Gastrocnemius medialis (tissue), 4 donors: ENCODE measurements around the gene CCNB1. TPM values are rescaled to one million over a fixed set of nuclear protein-coding genes. Genes with fewer than 3 reads are reported as not detected.
A peak's percentile ranks its signal among the peaks of the same experiment; 100 is the strongest.
"Not testable (repeated sequence)": the region's sequence is repeated elsewhere in the genome, so short reads cannot be mapped to it uniquely, and the experiment has no call there.

Experiments used
- ATAC-seq, 2 donors: fragments of 150-250 bp; one replicate each; pipeline ENCODE4 v1.9.1; 2016
- DNase-seq, 2 donors: peaks; one replicate each; pipeline ENCODE4 v3.0.0-alpha.2; 2019
- H3K27ac ChIP-seq, 4 donors: fragments of 200-600 bp; sonication (generic); 1 replicate in 1 of 4; 2 replicates in 3 of 4; pipeline ENCODE4 v1.5.1; 2016 to 2018; ENCODE audit warnings: mild to moderate bottlenecking in 2 of 4, moderate library complexity in 1 of 4
- H3K27me3 ChIP-seq, 3 donors: fragments of 200-600 bp; sonication (generic) in 2 of 3; 1 replicate in 1 of 3; 2 replicates in 2 of 3; pipeline versions ENCODE4 v1.5.1 to v1.6.0; 2016 to 2019; ENCODE audit warnings: mild to moderate bottlenecking in 1 of 3, moderate library complexity in 1 of 3
- H3K36me3 ChIP-seq, 2 donors: fragments of 200-600 bp; sonication (generic) in 1 of 2; one replicate each; pipeline ENCODE4 v1.5.1; 2017 to 2018
- H3K4me1 ChIP-seq, 2 donors: fragments of 200-600 bp; sonication (generic) in 1 of 2; one replicate each; pipeline ENCODE4 v1.5.1; 2016 to 2017; ENCODE audit warnings: mild to moderate bottlenecking in 2 of 2
- H3K4me3 ChIP-seq, 4 donors: fragments of 200-600 bp; sonication (generic) in 3 of 4; 1 replicate in 1 of 4; 2 replicates in 3 of 4; pipeline ENCODE4 v1.5.1; 2016 to 2019; ENCODE audit warnings: mild to moderate bottlenecking in 2 of 4
- H3K9me3 ChIP-seq, 3 donors: fragments of 200-600 bp; sonication (generic) in 2 of 3; 1 replicate in 1 of 3; 2 replicates in 2 of 3; pipeline ENCODE4 v1.5.1; 2016 to 2019
- CTCF ChIP-seq, 5 experiments: fragments of 450-650 bp in 3 of 5; fragments of 200-600 bp in 2 of 5; sonication (generic) in 2 of 5; IDR thresholded peaks in 4 of 5; conservative IDR thresholded peaks in 1 of 5; 1 replicate in 4 of 5; 2 replicates in 1 of 5; pipeline ENCODE4 v1.5.1; 2016 to 2019; ENCODE audit warnings: antibody characterized with exemption in 5 of 5, mild to moderate bottlenecking in 3 of 5, moderate library complexity in 3 of 5
- POLR2A ChIP-seq, 2 donors: fragments of 450-650 bp; IDR thresholded peaks; one replicate each; pipeline ENCODE4 v1.6.1; 2017; ENCODE audit warnings: antibody characterized with exemption in 2 of 2, mild to moderate bottlenecking in 2 of 2, moderate library complexity in 2 of 2
- in situ Hi-C, 4 donors: fragments of 200-750 bp; cut with MboI; loops; one replicate each; pipeline versions ENCODE4 v1.15.0 to v1.8.0; 2017; ENCODE audit warnings: low sequenced_read_pairs in 4 of 4
- intact Hi-C: fragments of 100-400 bp; cut with DNase I; formaldehyde crosslinking; loops from one replicate; pipeline ENCODE4 v1.15.1; 2023; ENCODE audit warnings: low total_unique reads
- total RNA-seq, 4 donors: library from RNA; depleted of rRNA; stranded (reverse); fragments of >200 nt; gene quantifications; one replicate each; pipeline versions ENCODE4 v1.1.0 to v1.2.3, GENCODE V29; 2016

The CCNB1 gene
- total RNA-seq, 4 donors from 2014 or later, result 0.84 to 11.1 (median 2.7) TPM

GRCh38 chr5:69217548-69218526 lies 50.9 kb downstream of the CCNB1 start:
- no peaks in the 10 kb centered on the region for H3K36me3 ChIP-seq
- no peaks in the 10 kb centered on the region for H3K9me3 ChIP-seq
- peak; percentile 95 to 97 for ATAC-seq
- peaks cover 10% of the 10 kb centered on the region in 2 donors for H3K4me1 ChIP-seq
- H3K27ac ChIP-seq, result peak overlapping the region; percentile 93 to 100 (median 98)
- no peaks in the 10 kb centered on the region for H3K27me3 ChIP-seq
- peak; percentile 96 to 97 for DNase-seq
- intact Hi-C loops, result loop anchor here (1.0 to 2.0 kb wide), 5 partner anchors 16 to 151 kb away; partner anchors contain the start of genes AK6, CCNB1, CDK7 and CENPH
- peak; percentile 92 to 95 for TF ChIP-seq POLR2A (IDR thresholded peaks at IDR 0.05)
- TF ChIP-seq CTCF (IDR thresholded peaks at IDR 0.05 in 4 of 5, conservative IDR thresholded peaks at IDR 0.05 in 1 of 5), result peak in 4 of 5 experiments; percentile 42 to 62 (median 51)
- in situ Hi-C loops, result no loop called here
- H3K4me3 ChIP-seq, result peak overlapping the region; percentile 95 to 100 (median 99)

GRCh38 chr5:69219939-69220338 lies 53.0 kb downstream of the CCNB1 start:
- in situ Hi-C loops (no loop called here), intact Hi-C loops (no loop called here)
- Histone ChIP-seq H3K9me3 (no peaks in the 10 kb centered on the region), H3K27me3 (no peaks in the 10 kb centered on the region), H3K36me3 (peaks cover 0 to 3% of the 10 kb centered on the region in 2 donors), H3K4me1 (peaks cover 10% of the 10 kb centered on the region in 2 donors), H3K27ac (no peak overlapping the region), H3K4me3 (no peak overlapping the region)
- TF ChIP-seq CTCF (IDR thresholded peaks at IDR 0.05 in 4 of 5, conservative IDR thresholded peaks at IDR 0.05 in 1 of 5), result no peak
- TF ChIP-seq POLR2A (IDR thresholded peaks at IDR 0.05), result no peak
- no peak for DNase-seq
- no peak for ATAC-seq

GRCh38 chr5:69220371-69220770 lies 53.4 kb downstream of the CCNB1 start:
- peaks cover 10% of the 10 kb centered on the region in 2 donors for H3K4me1 ChIP-seq
- H3K4me3 ChIP-seq, intact Hi-C loops, in situ Hi-C loops, H3K9me3 ChIP-seq, H3K27ac ChIP-seq, DNase-seq, H3K36me3 ChIP-seq, H3K27me3 ChIP-seq, ATAC-seq: not testable (repeated sequence)

- H3K36me3 ChIP-seq, ATAC-seq, H3K27me3 ChIP-seq, in situ Hi-C loops, DNase-seq, H3K9me3 ChIP-seq, H3K4me3 ChIP-seq, H3K27ac ChIP-seq: not testable (repeated sequence)
- intact Hi-C loops, result loop anchor here (1.0 kb wide), 1 partner anchor 9 kb away; no protein-coding TSS in a partner anchor
- H3K4me1 ChIP-seq, result peaks cover 10% of the 10 kb centered on the region in 2 donors
These were observed 53.9 kb downstream of the CCNB1 start for GRCh38 chr5:69220833-69221232.

GRCh38 chr5:69224520-69224919 lies 57.6 kb downstream of the CCNB1 start:
- TF ChIP-seq CTCF (IDR thresholded peaks at IDR 0.05 in 4 of 5, conservative IDR thresholded peaks at IDR 0.05 in 1 of 5), result no peak
- TF ChIP-seq POLR2A (IDR thresholded peaks at IDR 0.05), result no peak
- ATAC-seq (no peak), DNase-seq (no peak)
- Histone ChIP-seq H3K9me3 (no peaks in the 10 kb centered on the region), H3K4me3 (no peak overlapping the region), H3K4me1 (no peaks in the 10 kb centered on the region), H3K27ac (no peak overlapping the region), H3K27me3 (no peaks in the 10 kb centered on the region), H3K36me3 (peaks cover 0 to 30% of the 10 kb centered on the region in 2 donors)
- intact Hi-C loops, result no loop called here
- in situ Hi-C loops, result no loop called here
